GM19438 (cell line): Measurements from ENCODE around the gene PCDH9.
"Not testable (repeated sequence)": the region's sequence is repeated elsewhere in the genome, so short reads cannot be mapped to it uniquely, and the experiment has no call there.

Experiments
- ATAC-seq: cut with Tn5 transposase; IDR thresholded peaks from one replicate; pipeline ENCODE4 v1.9.1; 2021; ENCODE audit warnings: low read depth; ENCODE audit not compliant: unreplicated experiment

Gene PCDH9

DNA sequence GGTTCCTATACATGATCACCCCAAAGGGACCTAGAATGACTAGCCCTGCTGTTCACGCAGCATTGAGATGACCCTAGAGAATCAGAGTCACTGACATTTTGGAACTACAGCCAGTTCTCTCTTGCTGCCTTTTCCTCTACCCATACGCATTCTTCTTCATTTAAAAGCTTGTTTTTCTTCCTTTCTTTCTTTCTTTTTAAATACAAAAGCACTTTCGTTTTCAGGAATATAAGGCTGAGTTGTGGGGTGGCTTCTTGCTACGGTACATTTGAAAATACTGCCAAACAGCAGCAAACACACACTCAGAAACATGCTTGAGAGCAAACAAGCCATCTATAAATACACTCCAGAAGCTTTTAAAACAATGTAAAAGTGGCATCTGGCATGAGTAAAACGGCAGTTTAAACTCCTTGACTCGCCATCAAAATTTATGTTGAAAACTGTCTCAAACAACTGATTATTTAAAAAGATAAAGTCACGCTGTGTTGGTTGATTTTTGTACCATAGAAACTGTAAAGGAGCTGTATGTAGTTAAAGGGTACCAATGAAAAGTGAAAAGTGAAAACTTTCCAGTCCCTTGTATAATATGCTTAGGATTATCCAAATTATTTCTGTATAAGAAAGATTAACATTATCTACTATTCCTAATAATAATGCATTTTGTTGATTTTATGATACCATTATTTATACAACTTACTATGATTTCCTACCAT is 95.6 kb downstream of the PCDH9 start:
- no peak for ATAC-seq

DNA sequence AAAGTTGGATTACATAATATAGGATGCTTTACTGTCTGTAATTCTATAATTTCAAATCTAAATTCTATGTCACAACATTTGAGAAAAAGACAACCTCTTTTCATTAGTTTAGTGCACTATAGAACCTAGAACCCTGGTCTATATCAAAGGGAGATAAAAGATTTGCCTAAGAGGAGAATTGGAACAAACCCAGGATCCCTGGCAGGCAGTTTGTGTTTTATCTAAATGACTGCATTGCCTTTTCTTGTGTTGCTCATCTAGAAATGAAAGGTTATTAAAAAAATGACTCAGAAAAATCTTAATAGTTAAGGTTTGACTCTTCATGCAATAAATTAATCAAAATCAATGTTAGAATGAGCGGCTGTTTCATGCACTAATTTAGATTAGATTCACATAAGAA is 96.7 kb downstream of the PCDH9 start:
- ATAC-seq = no peak

DNA sequence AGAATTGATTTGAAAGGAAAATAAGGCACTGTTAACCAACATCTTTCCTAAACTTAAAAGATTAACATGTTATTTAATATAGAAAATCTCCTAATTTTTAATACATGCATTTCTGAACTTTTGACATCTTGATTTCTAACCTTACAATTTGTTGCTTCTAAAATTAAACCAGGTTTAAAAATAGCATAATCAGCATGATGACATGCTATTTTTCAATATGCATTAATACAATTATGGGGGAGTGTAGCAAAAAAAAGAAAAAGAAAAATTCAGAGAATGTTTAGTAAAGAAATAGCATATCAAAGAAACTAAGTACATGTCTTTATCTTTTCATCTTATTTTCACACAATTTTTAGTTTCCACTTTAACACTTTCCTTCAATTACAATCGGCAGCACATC is 98.7 kb downstream of the PCDH9 start:
- ATAC-seq = no peak

DNA sequence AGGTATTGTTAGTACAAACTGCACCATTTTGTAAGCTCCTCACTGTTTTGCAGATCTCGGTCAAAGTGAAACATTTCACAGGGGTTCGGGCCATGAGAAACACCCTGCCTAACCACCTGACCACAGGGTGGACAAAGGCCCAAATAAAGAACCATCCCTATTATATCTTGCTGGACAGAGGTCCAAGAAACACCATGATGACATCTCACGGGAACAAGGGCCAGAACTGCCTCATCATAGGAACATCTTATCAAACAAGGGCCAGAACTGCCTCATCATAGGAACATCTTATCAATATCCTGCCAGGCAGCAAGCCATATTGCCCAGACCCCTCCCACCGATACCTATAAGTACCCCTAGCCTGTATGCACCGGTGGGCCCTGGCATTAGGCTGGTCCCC is 99.7 kb downstream of the PCDH9 start:
- ATAC-seq = no peak

DNA sequence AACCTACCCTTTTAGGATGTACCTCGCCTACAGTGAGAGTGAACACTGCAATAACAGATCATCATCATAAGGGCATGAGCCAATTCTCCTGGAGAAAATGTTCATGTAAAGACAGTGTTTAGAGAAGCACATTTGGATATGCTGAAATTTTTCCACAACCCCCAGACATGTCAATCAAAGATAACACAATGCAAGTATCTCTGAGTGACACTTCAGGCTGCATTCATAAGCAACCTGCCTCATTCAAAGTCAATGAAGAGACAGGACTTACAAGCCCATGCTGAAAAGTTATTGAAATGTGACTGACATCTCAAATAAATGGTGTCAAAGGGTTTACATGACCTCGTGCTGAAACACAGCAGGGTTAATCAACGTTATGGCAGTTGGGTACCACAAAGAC is 102.0 kb downstream of the PCDH9 start:
- no peak for ATAC-seq

DNA sequence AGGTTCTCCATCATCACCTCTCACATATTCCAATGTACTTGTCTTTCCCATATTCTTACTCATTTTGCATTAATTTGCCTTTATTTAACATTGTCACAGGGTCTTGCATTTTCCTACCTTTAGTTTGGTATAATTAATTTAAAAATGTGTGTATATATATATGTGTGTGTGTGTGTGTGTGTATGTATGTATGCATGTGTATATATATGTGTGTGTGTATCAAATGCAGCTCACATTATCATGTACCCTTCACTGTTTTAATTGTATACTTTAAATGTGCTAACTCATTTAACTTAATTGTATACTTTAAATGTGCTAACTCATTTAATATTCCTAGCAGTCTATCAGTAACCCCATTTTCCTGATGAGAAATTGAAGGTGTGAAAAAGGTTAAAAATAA is 104.5 kb downstream of the PCDH9 start:
- no peak for ATAC-seq

DNA sequence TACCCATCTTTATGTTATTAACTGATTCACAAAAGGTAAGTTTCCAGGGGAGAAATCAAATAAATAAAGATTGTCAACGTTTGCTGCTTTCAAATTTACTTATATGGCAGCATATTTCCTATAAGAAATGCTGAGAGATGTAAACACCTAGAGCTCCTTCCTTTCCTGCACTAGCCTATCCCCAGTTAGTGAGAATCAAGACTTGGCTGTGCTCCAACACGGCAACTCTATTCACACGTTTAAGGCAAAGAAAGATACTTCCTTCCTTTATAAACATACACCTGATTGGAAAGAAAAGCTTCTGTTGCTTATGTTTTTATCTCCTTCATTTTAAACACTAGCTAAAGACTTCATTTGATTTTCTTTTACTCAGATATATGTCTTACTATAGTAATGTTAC is 107.0 kb downstream of the PCDH9 start:
- no peak for ATAC-seq

DNA sequence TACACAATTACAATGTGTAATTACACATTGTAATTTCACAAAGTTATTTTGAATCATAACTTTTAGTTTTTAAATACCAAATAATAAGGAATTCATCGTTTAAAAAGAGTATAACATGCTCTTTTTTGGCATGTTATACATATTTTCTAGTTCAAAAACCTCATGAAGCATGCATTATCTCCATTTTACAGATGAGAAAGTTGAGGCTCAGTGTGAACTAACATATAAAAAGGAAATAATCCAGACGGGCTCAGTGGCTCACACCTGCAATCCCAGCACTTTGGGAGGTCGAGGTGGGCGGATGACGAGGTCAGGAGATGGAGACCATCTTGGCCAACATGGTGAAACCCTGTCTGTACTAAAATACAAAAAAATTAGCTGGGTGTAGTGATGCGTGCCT is 107.9 kb downstream of the PCDH9 start:
- no peak for ATAC-seq

DNA sequence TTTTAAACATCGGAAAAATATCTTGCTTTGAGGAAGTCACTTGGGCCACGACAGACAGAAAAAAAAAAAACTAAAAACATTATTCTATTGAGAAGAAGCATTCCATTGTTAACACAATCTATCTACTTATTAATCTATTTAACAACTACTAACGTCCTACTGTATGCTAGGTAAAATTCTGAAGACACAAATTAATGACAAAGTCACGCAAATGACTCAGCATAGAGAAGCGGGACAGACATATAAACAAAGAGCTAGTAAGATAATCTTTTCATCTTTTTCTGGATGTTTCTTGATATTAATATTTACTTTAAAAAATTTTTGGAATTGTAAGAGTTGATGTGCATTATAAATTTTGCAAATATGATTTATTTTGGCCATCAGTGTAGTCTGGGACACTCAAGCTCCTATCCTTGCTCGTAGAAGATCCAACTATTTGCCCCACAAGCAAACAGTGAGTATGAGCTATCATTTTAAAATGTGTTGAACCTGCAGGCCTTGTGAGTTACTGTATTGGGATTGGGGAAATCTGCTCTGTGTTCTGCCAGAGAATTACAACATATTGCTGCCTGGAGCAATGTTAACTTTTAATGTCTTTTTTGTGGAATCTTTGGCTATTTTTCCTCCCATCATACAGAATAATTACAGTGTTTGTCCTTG is 109.1 kb downstream of the PCDH9 start:
- ATAC-seq = no peak

DNA sequence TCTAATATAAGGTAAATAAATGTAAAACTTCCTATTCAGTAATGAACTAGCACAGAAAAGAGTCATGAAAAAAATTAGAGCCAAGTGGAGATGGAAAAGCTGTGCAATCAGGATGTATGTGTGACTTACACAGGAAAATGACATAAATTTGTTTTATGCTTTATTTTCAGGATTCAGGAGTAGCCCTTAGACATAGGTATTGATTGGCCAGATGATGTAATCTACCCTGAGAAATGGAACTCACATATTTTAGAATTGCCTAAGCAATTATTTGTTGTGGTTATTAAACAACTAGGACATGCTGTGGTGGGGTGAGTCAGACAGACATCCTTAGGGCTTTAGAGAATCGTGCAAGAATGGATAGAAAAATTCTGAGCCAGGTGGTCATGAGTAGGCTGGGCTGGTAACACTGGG is 110.6 kb downstream of the PCDH9 start:
- no peak for ATAC-seq

DNA sequence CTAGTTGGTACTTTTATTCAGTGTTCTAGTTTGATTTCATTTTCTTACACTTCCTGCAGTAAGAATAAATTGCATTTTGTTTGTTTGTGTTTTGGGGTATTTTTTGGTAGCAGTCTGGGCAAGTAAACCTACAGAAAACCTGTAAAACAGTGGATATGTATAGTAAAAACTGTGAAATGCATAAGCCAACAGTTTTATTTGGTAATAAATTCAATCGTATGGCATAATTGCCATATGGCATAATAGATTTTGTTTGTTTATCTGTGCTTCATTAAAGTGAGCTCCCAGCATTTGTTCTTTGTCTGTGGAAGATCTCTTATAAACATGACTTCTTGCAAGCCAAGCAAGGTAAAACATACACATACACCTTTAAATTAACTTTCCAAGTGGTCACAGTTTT is 111.9 kb downstream of the PCDH9 start:
- no peak for ATAC-seq

DNA sequence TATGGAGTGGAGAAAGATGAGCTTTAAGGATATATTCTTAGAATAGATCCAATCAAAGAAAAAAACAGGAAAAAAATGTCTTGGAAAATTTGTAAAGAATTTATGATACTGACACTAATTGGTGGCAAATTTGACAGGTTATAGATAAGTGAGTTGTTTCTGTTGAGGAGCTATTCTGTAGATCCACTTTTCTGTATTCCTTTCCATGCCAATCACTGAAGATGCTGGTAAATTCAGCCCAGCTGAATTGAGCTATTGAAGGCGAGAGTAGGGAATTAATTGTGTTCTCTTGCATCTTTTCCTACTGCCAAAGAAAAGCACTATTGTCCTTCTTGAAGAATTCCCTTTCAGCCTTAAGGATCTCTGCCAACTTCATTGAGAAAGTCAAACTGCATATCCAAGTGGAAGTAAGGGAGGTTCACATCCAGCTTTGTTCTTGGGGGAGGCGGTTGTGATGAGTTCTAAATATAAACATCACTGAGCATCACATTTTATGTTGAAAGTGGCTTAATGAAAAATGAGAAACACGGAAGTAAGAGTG is 113.1 kb downstream of the PCDH9 start:
- no peak for ATAC-seq

DNA sequence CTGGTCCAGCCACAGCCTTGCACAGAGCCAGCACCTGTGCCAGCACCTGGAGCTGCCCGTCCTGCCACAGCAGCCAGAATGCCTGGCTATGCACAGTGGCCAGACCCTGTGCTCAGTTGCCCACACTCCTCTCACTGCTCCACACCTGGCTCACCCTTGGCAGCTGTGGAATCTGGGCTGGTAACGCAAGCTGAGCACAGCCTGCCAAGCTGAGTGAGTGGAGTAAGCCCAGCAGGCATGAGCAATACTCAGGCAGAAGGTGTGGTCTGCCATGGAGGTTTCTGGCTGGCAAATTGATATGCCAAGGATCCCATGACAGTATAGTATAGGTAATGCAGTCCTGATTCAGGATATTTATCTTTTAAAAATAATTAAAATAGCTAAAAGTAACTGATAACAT is 122.2 kb downstream of the PCDH9 start:
- ATAC-seq = no peak

DNA sequence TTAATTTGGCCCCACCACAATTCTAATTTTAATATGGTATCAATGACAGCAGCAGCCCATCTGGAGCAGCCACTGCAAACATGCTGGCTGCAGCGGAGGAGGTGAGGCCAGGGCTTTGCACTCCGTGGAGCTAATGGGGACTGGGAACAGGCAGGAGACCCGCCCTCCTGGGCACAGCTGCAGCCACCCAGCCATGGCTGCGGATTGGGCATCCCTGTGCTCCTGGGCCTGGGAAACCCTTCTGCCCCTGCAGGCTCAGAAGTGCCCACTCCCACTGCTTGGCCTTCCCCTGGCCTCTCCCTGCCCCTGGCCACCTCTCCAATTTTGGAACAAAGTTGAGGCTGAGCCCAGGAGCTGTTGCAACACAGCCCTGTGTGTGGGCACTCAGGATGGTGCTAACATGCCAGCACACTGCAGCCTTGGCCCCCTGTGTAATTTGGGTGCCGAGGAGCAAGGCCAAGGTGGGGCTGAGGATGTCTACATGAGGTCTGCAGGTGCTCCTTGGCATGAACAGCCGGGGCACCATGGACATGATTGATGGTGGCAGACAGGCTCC is 123.6 kb downstream of the PCDH9 start:
- no peak for ATAC-seq

DNA sequence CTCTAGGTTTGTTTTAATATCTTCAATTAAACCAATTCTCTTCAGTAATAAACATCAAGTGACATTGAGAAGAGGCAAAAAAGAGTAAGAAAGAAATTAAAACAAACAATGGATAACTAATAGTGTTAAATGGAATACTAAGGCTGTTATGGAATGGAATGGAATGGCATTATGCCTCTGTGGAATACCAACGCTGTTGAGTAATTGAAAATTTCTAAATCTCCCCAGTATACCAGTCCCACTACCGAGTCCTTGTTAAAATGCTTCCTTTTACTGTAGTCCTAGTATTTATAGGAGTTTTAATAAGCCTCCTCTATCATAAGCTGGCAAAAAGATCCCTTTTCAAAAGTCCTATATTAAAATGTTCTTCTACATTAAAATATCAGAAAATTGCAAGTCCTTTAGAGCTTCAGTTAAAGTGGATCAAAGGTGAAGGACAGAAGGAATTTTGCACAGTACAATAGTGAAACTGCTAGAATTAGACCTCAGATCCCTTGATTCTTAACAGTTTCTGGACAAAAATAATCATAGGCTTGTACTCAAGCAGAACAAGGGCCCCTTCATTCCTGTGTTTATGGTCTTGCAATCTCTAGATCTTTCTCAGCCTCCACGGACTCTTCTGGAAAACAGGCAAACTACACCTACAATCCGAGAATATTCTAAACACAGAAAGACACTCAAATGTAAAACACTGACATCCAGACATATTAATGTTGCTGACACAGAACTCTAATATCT is 128.2 kb downstream of the PCDH9 start:
- no peak for ATAC-seq

DNA sequence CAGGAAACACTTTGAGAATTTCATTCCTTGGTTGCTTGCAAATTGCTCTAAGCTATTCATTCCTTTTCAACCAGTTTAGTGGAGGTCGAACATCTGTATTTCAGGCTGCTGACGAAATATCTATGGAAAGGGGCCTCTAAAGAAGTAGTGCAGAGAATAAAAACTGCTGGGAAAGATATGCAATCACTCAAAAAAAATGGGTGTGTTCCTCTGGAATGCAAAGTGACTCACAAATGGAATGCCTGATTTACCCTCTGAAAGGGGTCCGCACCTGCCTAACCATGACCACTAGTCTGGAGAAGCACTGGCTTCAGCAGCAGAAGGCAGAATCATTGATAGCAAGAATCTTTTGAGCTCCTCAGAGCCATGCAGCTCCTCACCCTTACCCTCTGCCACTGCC is 129.4 kb downstream of the PCDH9 start:
- ATAC-seq = no peak

DNA sequence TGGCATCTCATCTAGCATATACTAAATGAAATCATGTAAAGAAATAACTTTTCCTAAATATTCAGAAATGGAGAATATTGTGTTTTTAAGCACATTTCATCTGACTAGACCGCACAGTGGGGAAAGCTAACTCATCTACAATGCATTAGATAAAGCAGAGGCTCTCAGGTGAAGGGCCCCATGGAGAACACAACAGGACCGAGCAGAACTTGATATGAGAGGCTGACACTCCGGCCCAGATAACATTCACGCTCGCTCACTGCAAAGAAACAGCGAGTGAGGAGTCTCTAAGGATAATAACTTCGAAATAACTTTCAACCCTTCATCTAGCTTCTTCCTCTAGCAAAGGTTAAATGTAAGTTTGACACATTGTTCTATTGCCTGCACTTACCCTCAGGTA is 130.6 kb downstream of the PCDH9 start:
- no peak for ATAC-seq

DNA sequence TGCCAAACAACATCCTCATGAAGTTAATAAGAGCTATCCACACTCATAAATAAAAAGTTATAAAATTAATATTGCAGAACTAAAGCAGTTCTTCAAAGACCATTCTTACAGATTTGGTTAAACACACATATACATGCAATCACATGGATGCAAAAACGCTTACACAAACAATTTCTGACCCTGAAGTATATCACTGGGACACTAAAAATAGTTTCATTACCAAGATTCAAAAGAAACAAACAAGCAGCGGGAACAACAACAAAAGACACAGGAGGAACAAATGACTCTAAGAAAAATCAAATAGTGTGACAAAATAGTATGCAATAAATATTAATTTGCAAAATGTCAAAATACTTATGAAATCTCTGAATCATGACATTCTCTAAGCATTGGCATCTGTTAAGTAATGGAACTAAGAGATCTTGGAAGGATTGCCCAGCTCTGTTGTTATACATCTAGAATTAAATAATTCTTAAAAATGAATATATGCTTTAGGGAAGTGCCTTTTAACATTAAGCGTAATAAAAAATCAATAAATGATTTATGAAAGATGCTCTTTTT is 132.2 kb downstream of the PCDH9 start:
- no peak for ATAC-seq

DNA sequence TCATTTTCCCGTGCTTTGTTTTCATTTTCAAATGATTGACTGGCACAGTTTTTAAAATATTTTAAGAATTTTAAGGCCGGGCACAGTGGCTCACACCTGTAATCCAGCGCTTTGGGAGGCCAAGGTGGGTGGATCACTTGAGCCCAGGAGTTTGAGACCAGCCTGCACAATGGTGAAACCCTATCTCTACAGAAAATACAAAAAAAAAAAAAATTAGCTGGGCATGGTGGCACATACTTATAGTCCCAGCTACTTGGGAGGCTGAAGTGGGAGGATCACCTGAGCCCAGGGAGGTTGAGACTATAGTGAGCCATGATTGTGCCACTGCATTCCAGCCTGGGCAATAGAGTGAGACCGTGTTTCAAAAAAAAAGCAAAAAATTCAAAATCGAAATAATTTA is 133.2 kb downstream of the PCDH9 start:
- not testable (repeated sequence) for ATAC-seq

DNA sequence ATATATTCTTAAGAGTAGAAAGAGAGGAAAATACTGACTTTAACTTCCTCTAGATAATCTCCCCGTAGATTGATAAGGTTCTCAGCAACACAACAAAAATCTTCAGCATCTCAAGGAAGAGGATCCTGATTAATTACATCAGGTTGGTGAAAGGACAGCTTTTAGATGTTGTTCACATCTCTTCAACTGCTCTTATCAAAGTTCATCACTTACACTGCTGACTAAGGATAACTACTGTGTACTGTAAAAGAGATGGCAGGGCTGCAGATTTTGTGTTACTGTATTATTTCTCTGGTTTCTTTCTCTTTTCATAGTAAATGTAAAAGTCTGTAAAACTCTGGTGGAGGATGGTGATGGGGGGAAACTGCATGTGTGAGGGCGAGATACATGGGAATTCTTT is 133.7 kb downstream of the PCDH9 start:
- no peak for ATAC-seq

DNA sequence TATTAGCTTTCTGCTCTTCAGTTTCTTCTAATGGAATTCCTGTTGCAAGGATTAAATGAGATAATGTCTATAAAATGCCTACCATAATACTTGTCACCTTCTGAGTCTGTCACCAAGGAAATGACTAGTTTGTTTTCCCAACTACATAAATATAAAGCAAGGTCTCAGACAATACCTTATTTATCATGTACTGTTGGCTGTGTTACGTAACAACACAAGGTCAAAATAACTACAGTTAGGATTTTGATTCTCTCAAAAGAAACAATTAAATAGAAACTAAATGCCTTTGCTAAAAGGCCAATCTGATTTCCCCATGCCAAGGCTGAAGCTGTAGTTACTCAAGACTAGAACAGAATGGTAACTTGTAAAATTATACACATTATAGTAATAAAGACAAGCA is 134.5 kb downstream of the PCDH9 start:
- ATAC-seq = no peak
